ENCODE data around the gene PCK2.

- TF ChIP-seq TCF4 (CRISPR knock-in tag; IDR thresholded peaks at IDR 0.05; ENCODE audit: borderline replicate concordance) (no peak), ZFP30 (CRISPR knock-in tag; IDR thresholded peaks at IDR 0.05) (no peak), PATZ1 (CRISPR knock-in tag; IDR thresholded peaks at IDR 0.05; ENCODE audit: borderline replicate concordance) (no peak), PPARA (CRISPR knock-in tag; IDR thresholded peaks at IDR 0.05; ENCODE audit: borderline replicate concordance) (no peak), ARNTL (CRISPR knock-in tag; IDR thresholded peaks at IDR 0.05; ENCODE audit: borderline replicate concordance, low read depth) (no peak), POU6F1 (CRISPR knock-in tag; IDR thresholded peaks at IDR 0.05; ENCODE audit: borderline replicate concordance, low read depth) (no peak), CREB5 (CRISPR knock-in tag; IDR thresholded peaks at IDR 0.05; ENCODE audit: low read depth) (no peak), ZNF565 (CRISPR knock-in tag; conservative IDR thresholded peaks at IDR 0.05; ENCODE audit: low read depth) (no peak), ZFP3 (CRISPR knock-in tag; IDR thresholded peaks at IDR 0.05) (no peak)
Measured at GRCh38 chr14:24113379-24113800, 19.3 kb downstream of the PCK2 start.

Data from SK-N-SH treated with all-trans-retinoic acid at 6 μM for 48 hours (cell line).